ENCODE data around the gene IFT43.
A peak's percentile ranks its signal among the peaks of the same experiment; 100 is the strongest.

The IFT43 gene

DNA sequence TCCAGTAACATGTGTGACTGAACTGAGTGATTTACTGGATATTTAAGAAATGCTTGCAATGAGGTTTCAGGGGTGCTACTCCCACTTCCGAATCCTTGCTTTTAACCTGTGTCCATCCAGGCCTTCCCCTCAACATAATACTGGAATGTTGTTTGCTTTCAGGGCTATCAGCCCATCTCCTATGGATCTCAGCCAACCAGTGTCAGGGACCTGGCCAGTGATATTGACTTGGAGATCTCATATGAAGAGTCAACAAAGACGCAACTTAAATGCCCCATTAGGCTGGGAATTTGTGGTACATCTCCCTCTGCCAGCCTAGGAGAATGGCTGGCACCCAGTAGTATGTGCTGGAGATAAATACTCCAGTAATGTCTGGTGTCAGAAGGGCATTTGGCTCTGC, 889 bp upstream of the IFT43 start:
- TF ChIP-seq, protein P1, sequence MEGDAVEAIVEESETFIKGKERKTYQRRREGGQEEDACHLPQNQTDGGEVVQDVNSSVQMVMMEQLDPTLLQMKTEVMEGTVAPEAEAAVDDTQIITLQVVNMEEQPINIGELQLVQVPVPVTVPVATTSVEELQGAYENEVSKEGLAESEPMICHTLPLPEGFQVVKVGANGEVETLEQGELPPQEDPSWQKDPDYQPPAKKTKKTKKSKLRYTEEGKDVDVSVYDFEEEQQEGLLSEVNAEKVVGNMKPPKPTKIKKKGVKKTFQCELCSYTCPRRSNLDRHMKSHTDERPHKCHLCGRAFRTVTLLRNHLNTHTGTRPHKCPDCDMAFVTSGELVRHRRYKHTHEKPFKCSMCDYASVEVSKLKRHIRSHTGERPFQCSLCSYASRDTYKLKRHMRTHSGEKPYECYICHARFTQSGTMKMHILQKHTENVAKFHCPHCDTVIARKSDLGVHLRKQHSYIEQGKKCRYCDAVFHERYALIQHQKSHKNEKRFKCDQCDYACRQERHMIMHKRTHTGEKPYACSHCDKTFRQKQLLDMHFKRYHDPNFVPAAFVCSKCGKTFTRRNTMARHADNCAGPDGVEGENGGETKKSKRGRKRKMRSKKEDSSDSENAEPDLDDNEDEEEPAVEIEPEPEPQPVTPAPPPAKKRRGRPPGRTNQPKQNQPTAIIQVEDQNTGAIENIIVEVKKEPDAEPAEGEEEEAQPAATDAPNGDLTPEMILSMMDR (IDR thresholded peaks at IDR 0.05; ENCODE audit: low read depth, low read length) = no peak
- no peak overlapping the region for H3K4me3 ChIP-seq (replicated peaks in 1 of 2; ENCODE audit: low read depth in 2 of 2, low read length in 2 of 2)
- no peak for DNase-seq (ENCODE audit: low read depth in 2 of 2)

DNA sequence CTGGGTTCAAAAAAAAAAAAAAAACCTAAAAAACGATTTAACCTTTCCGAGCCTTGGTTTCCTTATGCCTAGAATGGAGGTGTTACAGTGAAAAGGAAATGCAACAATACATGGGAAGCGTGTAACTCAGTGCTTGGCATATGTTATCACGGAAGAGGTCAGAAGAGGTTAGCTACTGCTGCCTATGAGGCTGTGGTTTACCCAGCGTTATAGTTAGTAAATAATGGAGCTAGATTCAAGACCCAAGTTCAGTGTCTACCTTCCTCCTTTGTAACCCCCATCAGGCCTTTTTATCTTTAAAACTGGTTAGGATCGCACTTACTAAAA, 839 bp downstream of the IFT43 start:
- TF ChIP-seq, protein P1 (IDR thresholded peaks at IDR 0.05; ENCODE audit: low read depth, low read length) = no peak
- DNase-seq (ENCODE audit: low read depth in 2 of 2) = no peak
- peak overlapping the region; percentile 82 for H3K4me3 ChIP-seq (replicated peaks in 1 of 2; ENCODE audit: low read depth in 2 of 2, low read length in 2 of 2)

DNA sequence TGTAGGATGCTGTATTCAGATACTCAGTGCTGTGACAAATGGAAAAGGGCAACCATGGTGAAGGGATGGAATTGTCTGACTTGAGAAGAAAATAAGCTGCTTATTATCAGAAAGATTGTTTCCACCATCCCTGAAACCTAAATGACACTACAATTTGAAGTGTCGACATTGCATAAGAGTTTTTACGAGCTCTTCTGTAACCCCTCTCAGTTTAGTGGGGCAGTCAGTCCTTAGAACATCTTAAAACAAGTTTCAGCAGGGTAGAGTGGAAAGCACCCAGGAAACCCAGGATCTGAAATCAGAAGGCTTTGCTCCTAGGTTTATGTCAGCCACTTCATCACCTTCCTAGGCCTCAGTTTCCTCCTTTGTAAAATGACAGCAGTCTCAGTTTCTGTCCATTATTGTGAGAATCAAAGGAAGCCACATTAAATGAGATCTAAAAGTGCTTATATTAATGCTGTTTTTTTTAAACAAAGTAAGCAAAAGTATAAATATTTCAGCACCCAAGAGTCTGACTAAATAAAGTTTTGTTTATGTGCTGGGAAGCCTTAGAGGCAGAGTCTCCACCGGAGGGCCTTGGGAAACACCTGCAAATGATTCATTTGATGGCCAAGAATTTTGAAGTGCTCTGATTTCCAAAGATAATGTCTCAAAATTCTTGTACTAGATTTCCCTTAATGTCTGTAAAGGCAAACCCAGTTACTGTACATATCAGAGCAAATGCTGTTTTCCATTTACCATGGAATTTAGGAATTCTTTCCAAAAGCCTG, 1.8 kb downstream of the IFT43 start:
- TF ChIP-seq, protein P1 (IDR thresholded peaks at IDR 0.05; ENCODE audit: low read depth, low read length) = no peak
- no peak for DNase-seq (ENCODE audit: low read depth in 2 of 2)
- no peak overlapping the region for H3K4me3 ChIP-seq (replicated peaks in 1 of 2; ENCODE audit: low read depth in 2 of 2, low read length in 2 of 2)

DNA sequence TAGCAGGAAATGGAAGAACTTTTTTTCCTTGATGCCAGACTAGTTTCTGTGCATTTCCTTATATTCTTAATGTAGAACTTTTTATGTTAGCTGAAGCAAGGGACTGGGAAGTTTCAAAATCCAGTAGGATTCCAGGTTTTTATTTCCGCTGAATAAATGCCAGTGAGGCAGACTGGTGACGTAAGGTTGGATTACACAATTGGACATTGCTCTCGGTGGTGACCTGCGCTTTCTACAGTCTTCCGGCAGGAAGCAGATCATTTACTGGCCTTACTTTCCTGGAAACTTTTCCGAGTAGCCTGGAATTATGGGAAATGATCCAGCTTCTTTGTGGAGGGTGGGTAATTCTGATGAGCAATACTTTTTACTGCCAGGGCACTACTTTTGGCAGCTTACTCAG, 3.6 kb downstream of the IFT43 start:
- H3K4me3 ChIP-seq (replicated peaks in 1 of 2; ENCODE audit: low read depth in 2 of 2, low read length in 2 of 2) = no peak overlapping the region
- DNase-seq (ENCODE audit: low read depth in 2 of 2) = peak; percentile 86 to 97
- TF ChIP-seq, protein P1 (IDR thresholded peaks at IDR 0.05; ENCODE audit: low read depth, low read length) = no peak

DNA sequence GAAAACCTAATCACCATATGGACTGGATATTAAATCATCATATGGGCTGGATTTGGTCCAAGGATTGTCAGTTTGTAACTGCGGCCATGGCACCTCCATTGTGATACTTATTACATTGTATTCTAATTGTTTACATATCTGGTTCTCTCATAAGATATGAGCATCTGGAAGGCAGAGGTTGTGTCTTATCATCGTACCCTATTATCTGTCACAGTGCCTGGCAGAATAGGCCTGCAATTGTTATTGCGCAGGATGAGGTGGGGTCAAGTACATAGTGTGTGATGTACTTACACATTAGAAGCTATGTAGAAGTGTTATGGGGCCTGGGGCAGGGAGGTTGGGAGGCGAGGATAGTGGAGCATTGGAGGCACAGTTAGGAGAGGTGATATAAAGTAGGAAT, 4.7 kb downstream of the IFT43 start:
- no peak for DNase-seq (ENCODE audit: low read depth in 2 of 2)
- TF ChIP-seq, protein P1 (IDR thresholded peaks at IDR 0.05; ENCODE audit: low read depth, low read length) = no peak
- no peak overlapping the region for H3K4me3 ChIP-seq (replicated peaks in 1 of 2; ENCODE audit: low read depth in 2 of 2, low read length in 2 of 2)

DNA sequence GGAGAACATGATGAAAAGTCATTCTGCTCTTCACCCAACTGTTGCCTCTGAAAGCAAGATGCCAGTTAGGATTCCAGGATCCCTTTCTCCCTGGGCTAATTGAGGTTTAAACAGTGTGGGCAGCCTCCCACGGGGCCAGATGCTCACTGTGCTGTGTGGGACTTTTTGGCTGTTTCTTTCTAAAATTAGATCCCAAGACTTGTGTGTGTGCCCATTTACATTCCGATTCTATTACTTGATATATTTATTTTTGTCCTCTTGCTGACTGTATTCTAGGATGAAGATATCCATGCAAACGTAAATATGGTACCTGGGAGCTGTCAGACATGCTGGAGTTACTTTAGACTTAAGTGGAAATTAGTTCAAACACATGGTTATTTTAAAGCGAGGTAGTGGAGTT, 6.2 kb downstream of the IFT43 start:
- no peak overlapping the region for H3K4me3 ChIP-seq (replicated peaks in 1 of 2; ENCODE audit: low read depth in 2 of 2, low read length in 2 of 2)
- DNase-seq (ENCODE audit: low read depth in 2 of 2) = no peak
- TF ChIP-seq, protein P1 (IDR thresholded peaks at IDR 0.05; ENCODE audit: low read depth, low read length) = no peak

DNA sequence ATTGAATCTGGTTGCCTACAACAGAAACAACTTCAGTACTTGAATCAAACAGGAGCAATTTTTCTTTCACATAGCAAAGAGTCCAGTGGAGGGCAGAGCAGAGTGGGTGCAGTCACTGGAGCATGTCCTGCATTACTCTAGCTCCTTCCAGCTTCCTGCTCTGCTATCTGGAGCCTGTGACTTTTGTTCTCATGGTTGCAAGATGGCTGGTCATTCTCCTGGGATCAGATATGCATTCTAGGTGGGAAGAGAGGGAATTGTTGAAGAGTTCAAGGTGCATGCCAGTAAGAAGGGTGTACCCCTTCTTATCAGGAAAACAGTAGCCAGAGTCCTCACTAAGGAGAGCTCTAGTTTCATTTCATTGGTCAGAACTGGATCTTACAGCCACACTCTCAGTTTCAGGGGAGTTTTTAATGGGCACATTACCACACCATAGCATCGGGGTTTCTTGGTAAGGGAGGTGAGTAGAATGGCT, 8.0 kb downstream of the IFT43 start:
- no peak for DNase-seq (ENCODE audit: low read depth in 2 of 2)
- TF ChIP-seq, protein P1 (IDR thresholded peaks at IDR 0.05; ENCODE audit: low read depth, low read length) = no peak
- H3K4me3 ChIP-seq (replicated peaks in 1 of 2; ENCODE audit: low read depth in 2 of 2, low read length in 2 of 2) = no peak overlapping the region

All from cardiac fibroblast (primary cell).